ENCODE results near the gene LSM10.

GRCh38 chr1:36392836-36393235, 4.9 kb downstream of the LSM10 start:
- TF ChIP-seq CTCF (conservative IDR thresholded peaks at IDR 0.05; ENCODE audit: low read depth in 2 of 2) (no peak), JUNB (IDR thresholded peaks at IDR 0.05; ENCODE audit: unreplicated experiment) (no peak), EZH2 (IDR thresholded peaks at IDR 0.05; ENCODE audit: low read depth, unreplicated experiment) (no peak), EZH2phosphoT487 (IDR thresholded peaks at IDR 0.05; ENCODE audit: unreplicated experiment) (no peak), POLR2AphosphoS5 (IDR thresholded peaks at IDR 0.05; ENCODE audit: low read depth) (no peak), ETS1 (IDR thresholded peaks at IDR 0.05) (no peak), REST (IDR thresholded peaks at IDR 0.05; ENCODE audit: unreplicated experiment) (no peak), CREB1 (CRISPR knock-in tag; IDR thresholded peaks at IDR 0.05; ENCODE audit: low read depth) (no peak), NANOG (IDR thresholded peaks at IDR 0.05; ENCODE audit: borderline replicate concordance) (no peak), ZNF462 (CRISPR knock-in tag; IDR thresholded peaks at IDR 0.05) (no peak), ZNF114 (CRISPR knock-in tag; IDR thresholded peaks at IDR 0.05) (no peak), STAT1 (IDR thresholded peaks at IDR 0.05; ENCODE audit: unreplicated experiment) (no peak), ZNF331 (CRISPR knock-in tag; IDR thresholded peaks at IDR 0.05; ENCODE audit: low read depth) (no peak)

Data from GM23338 (cell line).